WTC11 (cell line): ENCODE data around the gene GBP3.

Experiments used
- CBFB ChIP-seq: sonication (generic); formaldehyde crosslinking; IDR thresholded peaks from 2 replicates; pipeline ENCODE4 v1.8.1; 2022; ENCODE audit warnings: mild to moderate bottlenecking, low read depth, missing genetic modification reagents
- CREB1 ChIP-seq: sonication (generic); formaldehyde crosslinking; IDR thresholded peaks from 2 replicates; pipeline ENCODE4 v1.8.0; 2023; ENCODE audit warnings: mild to moderate bottlenecking, missing genetic modification reagents
- NR1H2 ChIP-seq: sonication (generic); formaldehyde crosslinking; IDR thresholded peaks from 2 replicates; pipeline ENCODE4 v1.9.0; 2021; ENCODE audit warnings: mild to moderate bottlenecking, moderate library complexity, missing genetic modification reagents
- TF ChIP-seq, protein P1 (sequence below): fragments of 200-600 bp; IDR thresholded peaks from 2 replicates; pipeline ENCODE4 v1.8.0; 2022; ENCODE audit warnings: antibody characterized with exemption
- TF ChIP-seq, protein P2 (sequence below): sonication (generic); formaldehyde crosslinking; IDR thresholded peaks from 2 replicates; pipeline ENCODE4 v1.8.0; 2023; ENCODE audit warnings: missing genetic modification reagents, mild to moderate bottlenecking, borderline replicate concordance
- TF ChIP-seq, protein P3 (sequence below): sonication (generic); formaldehyde crosslinking; IDR thresholded peaks from 2 replicates; pipeline ENCODE4 v1.8.0; 2022; ENCODE audit warnings: mild to moderate bottlenecking, missing genetic modification reagents

DNA sequence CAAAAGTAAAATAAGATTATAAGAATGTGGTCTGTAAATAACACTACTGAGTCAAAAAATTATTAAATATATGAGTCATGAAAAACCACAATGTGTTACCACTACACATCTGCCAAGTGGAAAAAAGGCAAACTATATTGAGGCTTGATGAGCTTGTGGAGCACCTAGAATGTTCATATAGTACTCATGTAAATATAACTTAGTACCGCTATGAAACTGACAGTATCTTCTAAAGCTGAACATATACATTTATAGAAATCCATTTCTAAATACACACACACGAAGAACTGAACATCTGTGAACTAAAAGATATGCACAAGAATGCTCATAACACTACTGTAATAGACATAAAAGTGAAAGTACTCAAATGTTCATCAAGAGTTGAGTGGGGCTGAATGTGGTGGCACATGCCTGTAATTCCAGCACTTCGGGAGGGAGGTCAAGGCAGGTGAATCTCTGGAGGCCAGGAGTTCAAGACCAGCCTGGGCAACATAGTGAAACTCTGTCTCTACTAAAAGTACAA, 18.5 kb upstream of the GBP3 start:
- TF ChIP-seq, protein P1, sequence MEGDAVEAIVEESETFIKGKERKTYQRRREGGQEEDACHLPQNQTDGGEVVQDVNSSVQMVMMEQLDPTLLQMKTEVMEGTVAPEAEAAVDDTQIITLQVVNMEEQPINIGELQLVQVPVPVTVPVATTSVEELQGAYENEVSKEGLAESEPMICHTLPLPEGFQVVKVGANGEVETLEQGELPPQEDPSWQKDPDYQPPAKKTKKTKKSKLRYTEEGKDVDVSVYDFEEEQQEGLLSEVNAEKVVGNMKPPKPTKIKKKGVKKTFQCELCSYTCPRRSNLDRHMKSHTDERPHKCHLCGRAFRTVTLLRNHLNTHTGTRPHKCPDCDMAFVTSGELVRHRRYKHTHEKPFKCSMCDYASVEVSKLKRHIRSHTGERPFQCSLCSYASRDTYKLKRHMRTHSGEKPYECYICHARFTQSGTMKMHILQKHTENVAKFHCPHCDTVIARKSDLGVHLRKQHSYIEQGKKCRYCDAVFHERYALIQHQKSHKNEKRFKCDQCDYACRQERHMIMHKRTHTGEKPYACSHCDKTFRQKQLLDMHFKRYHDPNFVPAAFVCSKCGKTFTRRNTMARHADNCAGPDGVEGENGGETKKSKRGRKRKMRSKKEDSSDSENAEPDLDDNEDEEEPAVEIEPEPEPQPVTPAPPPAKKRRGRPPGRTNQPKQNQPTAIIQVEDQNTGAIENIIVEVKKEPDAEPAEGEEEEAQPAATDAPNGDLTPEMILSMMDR, result no peak
- no peak for TF ChIP-seq CREB1 (CRISPR knock-in tag)
- TF ChIP-seq NR1H2 (CRISPR knock-in tag), result no peak
- TF ChIP-seq, protein P2, sequence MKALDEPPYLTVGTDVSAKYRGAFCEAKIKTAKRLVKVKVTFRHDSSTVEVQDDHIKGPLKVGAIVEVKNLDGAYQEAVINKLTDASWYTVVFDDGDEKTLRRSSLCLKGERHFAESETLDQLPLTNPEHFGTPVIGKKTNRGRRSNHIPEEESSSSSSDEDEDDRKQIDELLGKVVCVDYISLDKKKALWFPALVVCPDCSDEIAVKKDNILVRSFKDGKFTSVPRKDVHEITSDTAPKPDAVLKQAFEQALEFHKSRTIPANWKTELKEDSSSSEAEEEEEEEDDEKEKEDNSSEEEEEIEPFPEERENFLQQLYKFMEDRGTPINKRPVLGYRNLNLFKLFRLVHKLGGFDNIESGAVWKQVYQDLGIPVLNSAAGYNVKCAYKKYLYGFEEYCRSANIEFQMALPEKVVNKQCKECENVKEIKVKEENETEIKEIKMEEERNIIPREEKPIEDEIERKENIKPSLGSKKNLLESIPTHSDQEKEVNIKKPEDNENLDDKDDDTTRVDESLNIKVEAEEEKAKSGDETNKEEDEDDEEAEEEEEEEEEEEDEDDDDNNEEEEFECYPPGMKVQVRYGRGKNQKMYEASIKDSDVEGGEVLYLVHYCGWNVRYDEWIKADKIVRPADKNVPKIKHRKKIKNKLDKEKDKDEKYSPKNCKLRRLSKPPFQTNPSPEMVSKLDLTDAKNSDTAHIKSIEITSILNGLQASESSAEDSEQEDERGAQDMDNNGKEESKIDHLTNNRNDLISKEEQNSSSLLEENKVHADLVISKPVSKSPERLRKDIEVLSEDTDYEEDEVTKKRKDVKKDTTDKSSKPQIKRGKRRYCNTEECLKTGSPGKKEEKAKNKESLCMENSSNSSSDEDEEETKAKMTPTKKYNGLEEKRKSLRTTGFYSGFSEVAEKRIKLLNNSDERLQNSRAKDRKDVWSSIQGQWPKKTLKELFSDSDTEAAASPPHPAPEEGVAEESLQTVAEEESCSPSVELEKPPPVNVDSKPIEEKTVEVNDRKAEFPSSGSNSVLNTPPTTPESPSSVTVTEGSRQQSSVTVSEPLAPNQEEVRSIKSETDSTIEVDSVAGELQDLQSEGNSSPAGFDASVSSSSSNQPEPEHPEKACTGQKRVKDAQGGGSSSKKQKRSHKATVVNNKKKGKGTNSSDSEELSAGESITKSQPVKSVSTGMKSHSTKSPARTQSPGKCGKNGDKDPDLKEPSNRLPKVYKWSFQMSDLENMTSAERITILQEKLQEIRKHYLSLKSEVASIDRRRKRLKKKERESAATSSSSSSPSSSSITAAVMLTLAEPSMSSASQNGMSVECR (CRISPR knock-in tag), result no peak
- TF ChIP-seq, protein P3, sequence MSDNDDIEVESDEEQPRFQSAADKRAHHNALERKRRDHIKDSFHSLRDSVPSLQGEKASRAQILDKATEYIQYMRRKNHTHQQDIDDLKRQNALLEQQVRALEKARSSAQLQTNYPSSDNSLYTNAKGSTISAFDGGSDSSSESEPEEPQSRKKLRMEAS, result no peak
- no peak for TF ChIP-seq CBFB (CRISPR knock-in tag)
